ENCODE results near the gene GPX7.

GPX7 gene

DNA sequence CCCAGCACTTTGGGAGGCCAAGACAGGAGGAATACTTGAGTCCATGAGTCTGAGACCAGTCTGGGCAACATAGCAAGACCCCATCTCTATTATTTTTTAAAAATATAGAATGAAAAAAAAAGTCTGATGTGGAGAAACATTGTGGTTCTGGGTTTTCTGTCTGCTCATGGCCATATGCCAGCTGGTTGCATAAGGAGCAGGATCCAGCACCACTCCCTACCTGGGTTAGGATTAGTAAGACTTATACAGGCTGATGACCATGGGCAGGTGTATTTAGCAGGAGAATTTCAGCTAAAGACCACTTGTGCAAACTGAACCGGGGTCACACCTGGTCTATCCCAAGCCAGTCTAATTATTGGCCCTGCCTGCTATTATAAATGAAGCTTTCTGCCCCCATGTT is 16.7 kb upstream of the GPX7 start:
- no peak overlapping the region for H2BK5ac ChIP-seq (ENCODE audit: low read depth, low read length, poor library complexity, severe bottlenecking)
- no peak overlapping the region for H2BK120ac ChIP-seq (ENCODE audit: low read depth, low read length)
- no peak overlapping the region for H2AFZ ChIP-seq (ENCODE audit: low read depth, low read length)
- peaks cover 29 to 34% of the 10 kb centered on the region in 2 experiments for H3K27me3 ChIP-seq (ENCODE audit: control insufficient read depth in 1 of 2, insufficient read depth in 1 of 2, low read length in 2 of 2)
- H3K14ac ChIP-seq (ENCODE audit: low read length in 2 of 2), result no peak overlapping the region
- no peak for DNase-seq
- H2BK12ac ChIP-seq (ENCODE audit: low read length in 2 of 2), result no peak overlapping the region
- no peak overlapping the region for H2BK15ac ChIP-seq (ENCODE audit: low read depth, poor library complexity, severe bottlenecking)
- no peak overlapping the region for H3K4me2 ChIP-seq (ENCODE audit: low read length, poor library complexity, severe bottlenecking)
- no peak overlapping the region for H3K27ac ChIP-seq (ENCODE audit: low read length, poor library complexity, severe bottlenecking)
- H4K91ac ChIP-seq (ENCODE audit: low read length), result no peak overlapping the region
- H2AK5ac ChIP-seq (ENCODE audit: low read length, severe bottlenecking), result no peak overlapping the region
- H3K23ac ChIP-seq (ENCODE audit: low read length in 2 of 2), result no peak overlapping the region
- WGBS, result 50% methylated on average over 1 of the region's 1 CpG
- H3K18ac ChIP-seq (ENCODE audit: low read depth in 1 of 2, low read length in 2 of 2), result no peak overlapping the region
- no peak overlapping the region for H3K9ac ChIP-seq (ENCODE audit: low read length)
- H3K4me3 ChIP-seq (ENCODE audit: insufficient read depth in 1 of 2, low read depth in 1 of 2, low read length in 2 of 2), result no peak overlapping the region
- no peaks in the 10 kb centered on the region for H3K79me1 ChIP-seq (replicated peaks; ENCODE audit: low read length, poor library complexity, severe bottlenecking)
- no peak overlapping the region for H4K8ac ChIP-seq (ENCODE audit: low read length)
- H3K9me3 ChIP-seq (ENCODE audit: control insufficient read depth, low read length), result no peaks in the 10 kb centered on the region
- no peaks in the 10 kb centered on the region for H3K4me1 ChIP-seq (ENCODE audit: control insufficient read depth, insufficient read depth, low read depth, low read length)
- H3K4ac ChIP-seq (ENCODE audit: low read depth in 1 of 2, low read length in 2 of 2), result no peak overlapping the region
- no peaks in the 10 kb centered on the region for H3K36me3 ChIP-seq (ENCODE audit: control insufficient read depth in 1 of 2, insufficient read depth in 2 of 2, low read depth in 1 of 2, low read length in 2 of 2)

- Histone ChIP-seq H2BK120ac (ENCODE audit: low read depth, low read length) (no peak overlapping the region), H3K9me3 (ENCODE audit: control insufficient read depth, low read length) (no peaks in the 10 kb centered on the region), H2BK15ac (ENCODE audit: low read depth, poor library complexity, severe bottlenecking) (no peak overlapping the region)
These were observed 14.1 kb upstream of the GPX7 start for GRCh38 chr1:52588027-52588426.

GRCh38 chr1:52588535-52588934 is 13.6 kb upstream of the GPX7 start:
- no peak overlapping the region for H2BK120ac ChIP-seq (ENCODE audit: low read depth, low read length)
- H3K23ac ChIP-seq (ENCODE audit: low read length in 2 of 2), result no peak overlapping the region
- H2AFZ ChIP-seq (ENCODE audit: low read depth, low read length), result no peak overlapping the region
- no peak overlapping the region for H2AK5ac ChIP-seq (ENCODE audit: low read length, severe bottlenecking)
- DNase-seq, result no peak
- peaks cover 15 to 31% of the 10 kb centered on the region in 2 experiments for H3K27me3 ChIP-seq (ENCODE audit: control insufficient read depth in 1 of 2, insufficient read depth in 1 of 2, low read length in 2 of 2)
- H3K9me3 ChIP-seq (ENCODE audit: control insufficient read depth, low read length), result no peaks in the 10 kb centered on the region
- no peak overlapping the region for H4K91ac ChIP-seq (ENCODE audit: low read length)
- no peak overlapping the region for H4K8ac ChIP-seq (ENCODE audit: low read length)
- H3K4me1 ChIP-seq (ENCODE audit: control insufficient read depth, insufficient read depth, low read depth, low read length), result no peaks in the 10 kb centered on the region
- no peak overlapping the region for H3K18ac ChIP-seq (ENCODE audit: low read depth in 1 of 2, low read length in 2 of 2)
- no peak overlapping the region for H3K4me3 ChIP-seq (ENCODE audit: insufficient read depth in 1 of 2, low read depth in 1 of 2, low read length in 2 of 2)
- no peak overlapping the region for H3K4me2 ChIP-seq (ENCODE audit: low read length, poor library complexity, severe bottlenecking)
- H2BK15ac ChIP-seq (ENCODE audit: low read depth, poor library complexity, severe bottlenecking), result no peak overlapping the region
- H3K27ac ChIP-seq (ENCODE audit: low read length, poor library complexity, severe bottlenecking), result no peak overlapping the region
- 59% methylated on average over 1 of the region's 1 CpG for WGBS
- H2BK5ac ChIP-seq (ENCODE audit: low read depth, low read length, poor library complexity, severe bottlenecking), result no peak overlapping the region
- H3K36me3 ChIP-seq (ENCODE audit: control insufficient read depth in 1 of 2, insufficient read depth in 2 of 2, low read depth in 1 of 2, low read length in 2 of 2), result no peaks in the 10 kb centered on the region
- no peak overlapping the region for H3K14ac ChIP-seq (ENCODE audit: low read length in 2 of 2)
- no peaks in the 10 kb centered on the region for H3K79me1 ChIP-seq (replicated peaks; ENCODE audit: low read length, poor library complexity, severe bottlenecking)
- no peak overlapping the region for H3K9ac ChIP-seq (ENCODE audit: low read length)
- no peak overlapping the region for H3K4ac ChIP-seq (ENCODE audit: low read depth in 1 of 2, low read length in 2 of 2)
- no peak overlapping the region for H2BK12ac ChIP-seq (ENCODE audit: low read length in 2 of 2)

More at GRCh38 chr1:52588027-52588426, 14.1 kb upstream of the GPX7 start:
- Histone ChIP-seq H4K91ac (ENCODE audit: low read length) (no peak overlapping the region), H3K14ac (ENCODE audit: low read length in 2 of 2) (no peak overlapping the region), H3K23ac (ENCODE audit: low read length in 2 of 2) (no peak overlapping the region), H3K4me3 (ENCODE audit: insufficient read depth in 1 of 2, low read depth in 1 of 2, low read length in 2 of 2) (no peak overlapping the region), H2AFZ (ENCODE audit: low read depth, low read length) (no peak overlapping the region), H3K27ac (ENCODE audit: low read length, poor library complexity, severe bottlenecking) (no peak overlapping the region), H3K79me1 (replicated peaks; ENCODE audit: low read length, poor library complexity, severe bottlenecking) (no peaks in the 10 kb centered on the region), H3K27me3 (ENCODE audit: control insufficient read depth in 1 of 2, insufficient read depth in 1 of 2, low read length in 2 of 2) (peaks cover 19 to 33% of the 10 kb centered on the region in 2 experiments), H3K4me1 (ENCODE audit: control insufficient read depth, insufficient read depth, low read depth, low read length) (no peaks in the 10 kb centered on the region), H2BK5ac (ENCODE audit: low read depth, low read length, poor library complexity, severe bottlenecking) (no peak overlapping the region), H2AK5ac (ENCODE audit: low read length, severe bottlenecking) (no peak overlapping the region), H4K8ac (ENCODE audit: low read length) (no peak overlapping the region), H3K4ac (ENCODE audit: low read depth in 1 of 2, low read length in 2 of 2) (no peak overlapping the region), H2BK12ac (ENCODE audit: low read length in 2 of 2) (no peak overlapping the region), H3K36me3 (ENCODE audit: control insufficient read depth in 1 of 2, insufficient read depth in 2 of 2, low read depth in 1 of 2, low read length in 2 of 2) (no peaks in the 10 kb centered on the region), H3K18ac (ENCODE audit: low read depth in 1 of 2, low read length in 2 of 2) (no peak overlapping the region), H3K9ac (ENCODE audit: low read length) (no peak overlapping the region), H3K4me2 (ENCODE audit: low read length, poor library complexity, severe bottlenecking) (no peak overlapping the region)
- no peak for DNase-seq

- no peak overlapping the region for H2AK5ac ChIP-seq (ENCODE audit: low read length, severe bottlenecking)
- H3K4me3 ChIP-seq (ENCODE audit: insufficient read depth in 1 of 2, low read depth in 1 of 2, low read length in 2 of 2), result no peak overlapping the region
- H2BK15ac ChIP-seq (ENCODE audit: low read depth, poor library complexity, severe bottlenecking), result no peak overlapping the region
- no peaks in the 10 kb centered on the region for H3K9me3 ChIP-seq (ENCODE audit: control insufficient read depth, low read length)
- no peak overlapping the region for H3K18ac ChIP-seq (ENCODE audit: low read depth in 1 of 2, low read length in 2 of 2)
- H2BK5ac ChIP-seq (ENCODE audit: low read depth, low read length, poor library complexity, severe bottlenecking), result no peak overlapping the region
- no peak overlapping the region for H4K91ac ChIP-seq (ENCODE audit: low read length)
- H3K4me1 ChIP-seq (ENCODE audit: control insufficient read depth, insufficient read depth, low read depth, low read length), result no peaks in the 10 kb centered on the region
- H3K14ac ChIP-seq (ENCODE audit: low read length in 2 of 2), result no peak overlapping the region
- H3K36me3 ChIP-seq (ENCODE audit: control insufficient read depth in 1 of 2, insufficient read depth in 2 of 2, low read depth in 1 of 2, low read length in 2 of 2), result no peaks in the 10 kb centered on the region
- peak overlapping the region in 1 of 2 experiments; percentile 11 for H3K23ac ChIP-seq (ENCODE audit: low read length in 2 of 2)
- H3K9ac ChIP-seq (ENCODE audit: low read length), result no peak overlapping the region
- H3K79me1 ChIP-seq (replicated peaks; ENCODE audit: low read length, poor library complexity, severe bottlenecking), result no peaks in the 10 kb centered on the region
- peaks cover 11 to 36% of the 10 kb centered on the region in 2 experiments for H3K27me3 ChIP-seq (ENCODE audit: control insufficient read depth in 1 of 2, insufficient read depth in 1 of 2, low read length in 2 of 2)
- no peak for DNase-seq
- no peak overlapping the region for H2AFZ ChIP-seq (ENCODE audit: low read depth, low read length)
- WGBS, result 67% methylated on average over 6 of the region's 6 CpGs
- H2BK120ac ChIP-seq (ENCODE audit: low read depth, low read length), result no peak overlapping the region
- no peak overlapping the region for H2BK12ac ChIP-seq (ENCODE audit: low read length in 2 of 2)
- no peak overlapping the region for H3K27ac ChIP-seq (ENCODE audit: low read length, poor library complexity, severe bottlenecking)
- no peak overlapping the region for H3K4ac ChIP-seq (ENCODE audit: low read depth in 1 of 2, low read length in 2 of 2)
- H3K4me2 ChIP-seq (ENCODE audit: low read length, poor library complexity, severe bottlenecking), result no peak overlapping the region
- H4K8ac ChIP-seq (ENCODE audit: low read length), result no peak overlapping the region
These were observed 11.9 kb upstream of the GPX7 start for GRCh38 chr1:52590266-52590665.
